K562 (cell line): ENCODE measurements around the gene RASSF10. TPM values are rescaled to one million over a fixed set of nuclear protein-coding genes. Genes with fewer than 3 reads are reported as not detected.
A peak's percentile ranks its signal among the peaks of the same experiment; 100 is the strongest.

ENCODE experiments used
- ATAC-seq: fragments of 200-7000 bp; cut with Tn5 transposase; 3 replicates; pipeline ENCODE4 v1.9.1; 2020; ENCODE audit warnings: moderate library complexity
- BruUV-seq: library from RNA; stranded (reverse); fragments of 400-500 nt; replicated peaks from 2 replicates; lab custom pipeline; 2021; lab: Mats Ljungman, UMichigan
- CTCF ChIA-PET: fragments of 300-600 bp; formaldehyde crosslinking; extraction: SDS; loops from one replicate; lab custom pipeline; 2021; ENCODE audit warnings: low intra/inter-chr PET ratio; lab: Yijun Ruan, JAX
- POLR2A ChIA-PET: fragments of 300-600, 350-650 bp; sonication (Branson Sonifier 250); formaldehyde crosslinking; extraction: SDS; loops from one replicate; lab custom pipeline; 2021; ENCODE audit warnings: antibody characterized with exemption, inconsistent platforms; lab: Yijun Ruan, JAX
- DNase-seq, 4 experiments: peaks; one replicate each; pipeline versions ENCODE4 v3.0.0 to v3.0.0-alpha.2; 2011 to 2018; ENCODE audit warnings: low spot score in 3 of 4, mixed read lengths in 3 of 4; ENCODE audit errors: extremely low read depth in 1 of 4
- FAIRE-seq: peaks from 2 replicates; lab custom pipeline; 2011; peaks lifted over from hg19 to GRCh38; lab: Jason Lieb, UNC
- H2AFZ ChIP-seq: 2 replicates; pipeline ENCODE4 v1.6.0; 2011; ENCODE audit warnings: low read depth, low read length, control low read depth, inconsistent platforms
- H3K27ac ChIP-seq: fragments of 200-600 bp; 3 replicates; pipeline ENCODE4 v1.8.0; 2011; ENCODE audit warnings: low read depth, mild to moderate bottlenecking, control low read depth, inconsistent platforms, low read length, moderate library complexity, mixed read lengths; ENCODE audit errors: extremely low read depth
- H3K27me3 ChIP-seq, 2 experiments: fragments of 300-600 bp in 1 of 2; 2 replicates in 1 of 2; 3 replicates in 1 of 2; pipeline versions ENCODE4 v1.6.0 to v1.8.0; 2011; ENCODE audit warnings: inconsistent platforms in 2 of 2, low read length in 2 of 2, mild to moderate bottlenecking in 1 of 2, mixed read lengths in 1 of 2, moderate library complexity in 1 of 2; ENCODE audit not compliant: control insufficient read depth in 2 of 2, insufficient read depth in 2 of 2
- H3K36me3 ChIP-seq: fragments of 300-600 bp; 3 replicates; pipeline ENCODE4 v1.8.0; 2011; ENCODE audit warnings: mild to moderate bottlenecking, low read length, inconsistent platforms; ENCODE audit not compliant: control insufficient read depth, insufficient read depth
- H3K4me1 ChIP-seq, 2 experiments: fragments of 200-600 bp in 1 of 2; replicated peaks in 1 of 2; 2 replicates in 1 of 2; 3 replicates in 1 of 2; pipeline versions ENCODE4 v1.5.1 to v1.8.0; 2011; ENCODE audit warnings: inconsistent platforms in 2 of 2, low read length in 2 of 2, mild to moderate bottlenecking in 1 of 2, mixed read lengths in 1 of 2, moderate library complexity in 1 of 2; ENCODE audit not compliant: control insufficient read depth in 2 of 2, insufficient read depth in 2 of 2
- H3K4me2 ChIP-seq: 2 replicates; pipeline ENCODE4 v1.6.1; 2011; ENCODE audit warnings: low read length, control low read depth, inconsistent platforms, mixed read lengths; ENCODE audit not compliant: insufficient read depth
- H3K4me3 ChIP-seq: fragments of 200-600 bp; sonication (generic), shearing (Covaris generic); 2 replicates; pipeline ENCODE4 v1.5.1; 2016; ENCODE audit warnings: control low read depth, inconsistent platforms
- H3K79me2 ChIP-seq: fragments of 200-600 bp; 3 replicates; pipeline ENCODE4 v1.8.0; 2011; ENCODE audit warnings: low read length, inconsistent platforms; ENCODE audit not compliant: control insufficient read depth, insufficient read depth
- H3K9ac ChIP-seq, 2 experiments: 2 replicates each; pipeline versions ENCODE4 v1.6.0 to v1.6.1; 2011; ENCODE audit warnings: low read depth in 2 of 2, low read length in 2 of 2, control low read depth in 1 of 2, inconsistent platforms in 1 of 2, mild to moderate bottlenecking in 1 of 2, mixed read lengths in 1 of 2; ENCODE audit not compliant: insufficient read depth in 1 of 2
- H3K9me1 ChIP-seq: one replicate; pipeline ENCODE4 v1.6.0; 2011; ENCODE audit warnings: inconsistent platforms, mild to moderate bottlenecking, low read length, moderate library complexity; ENCODE audit not compliant: control insufficient read depth, insufficient read depth
- H3K9me3 ChIP-seq: replicated peaks from 2 replicates; pipeline ENCODE4 v1.5.1; 2011; ENCODE audit warnings: low read depth, low read length, inconsistent platforms; ENCODE audit not compliant: control insufficient read depth, insufficient read depth
- H4K20me1 ChIP-seq: replicated peaks from 2 replicates; pipeline ENCODE4 v1.6.1; 2011; ENCODE audit warnings: low read length, inconsistent platforms, mixed read lengths; ENCODE audit not compliant: control insufficient read depth, insufficient read depth
- BDP1 ChIP-seq: IDR thresholded peaks from 3 replicates; pipeline ENCODE4 v1.6.1; 2011; ENCODE audit not compliant: insufficient read length, insufficient read depth
- BRD9 ChIP-seq: fragments of 450-650 bp; IDR thresholded peaks from 2 replicates; pipeline ENCODE4 v1.6.1; 2018; ENCODE audit warnings: low read depth; ENCODE audit not compliant: partially characterized antibody
- DPF2 ChIP-seq: fragments of 450-650 bp; IDR thresholded peaks from 2 replicates; pipeline ENCODE4 v1.6.1; 2016
- ETV5 ChIP-seq: sonication (generic); formaldehyde crosslinking; IDR thresholded peaks from 2 replicates; pipeline ENCODE4 v1.4.0; 2020; ENCODE audit warnings: low read depth, mild to moderate bottlenecking, missing genetic modification reagents
- MEF2D ChIP-seq: conservative IDR thresholded peaks from 2 replicates; pipeline ENCODE4 v1.6.1; 2016; ENCODE audit warnings: low read depth, missing genetic modification characterization, missing compliant biosample characterization
- PHB ChIP-seq: fragments of 250-450 bp; sonication (Bioruptor Pico); IDR thresholded peaks from 2 replicates; pipeline ENCODE4 v1.5.0; 2021
- POU5F1 ChIP-seq: fragments of 150-350 bp; IDR thresholded peaks from 2 replicates; pipeline ENCODE4 v1.6.1; 2014; ENCODE audit warnings: borderline replicate concordance, low read length, low read depth, mild to moderate bottlenecking; ENCODE audit not compliant: partially characterized antibody
- RFX1 ChIP-seq: fragments of 450-650 bp; IDR thresholded peaks from 2 replicates; pipeline ENCODE4 v1.6.1; 2016; ENCODE audit warnings: mild to moderate bottlenecking, moderate library complexity
- SMARCC2 ChIP-seq: fragments of 450-650 bp; IDR thresholded peaks from 2 replicates; pipeline ENCODE4 v1.6.1; 2017; ENCODE audit warnings: antibody characterized with exemption, moderate library complexity, mild to moderate bottlenecking, low read depth
- SOX6 ChIP-seq: fragments of 450-650 bp; IDR thresholded peaks from 2 replicates; pipeline ENCODE4 v1.6.1; 2014; ENCODE audit warnings: mild to moderate bottlenecking
- SRF ChIP-seq, 2 experiments: fragments of 250-450, 450-650 bp in 1 of 2; sonication (Bioruptor Pico) in 1 of 2; sonication (generic) in 1 of 2; formaldehyde crosslinking; IDR thresholded peaks; 2 replicates each; pipeline versions ENCODE4 v1.5.0 to v1.5.1; 2020 to 2022; ENCODE audit warnings: mild to moderate bottlenecking in 1 of 2, missing genetic modification reagents in 1 of 2
- TBP ChIP-seq: optimal IDR thresholded peaks from 2 replicates; pipeline ENCODE3; 2011; ENCODE audit warnings: low read depth, low read length, improper control_type of control experiment
- TGIF2 ChIP-seq: sonication (generic); formaldehyde crosslinking; IDR thresholded peaks from 2 replicates; pipeline ENCODE4 v1.8.1; 2022; ENCODE audit warnings: mild to moderate bottlenecking, missing genetic modification reagents, moderate library complexity
- ZKSCAN8 ChIP-seq: fragments of 200-800 bp; sonication (Bioruptor generic); IDR thresholded peaks from 2 replicates; pipeline ENCODE4 v1.6.1; 2016; ENCODE audit warnings: missing genetic modification characterization, missing compliant biosample characterization
- ZNF175 ChIP-seq: fragments of 200-800 bp; sonication (Bioruptor generic); IDR thresholded peaks from 2 replicates; pipeline ENCODE4 v1.6.1; 2016; ENCODE audit warnings: low read depth, mild to moderate bottlenecking, missing genetic modification characterization, missing compliant biosample characterization
- ZNF224 ChIP-seq: sonication (generic); formaldehyde crosslinking; IDR thresholded peaks from 2 replicates; pipeline ENCODE4 v1.8.0; 2022; ENCODE audit warnings: mild to moderate bottlenecking, missing genetic modification reagents
- ZNF830 ChIP-seq: fragments of 250-450 bp; sonication (Bioruptor Pico); IDR thresholded peaks from 2 replicates; pipeline ENCODE4 v1.5.0; 2021; ENCODE audit warnings: mild to moderate bottlenecking
- WGBS: fragments of 100-300 bp; shearing (Covaris generic); methylation state at CpG from one replicate; pipeline ENCODE4 v1.1.6; 2016; ENCODE audit warnings: low coverage, mixed read lengths; ENCODE audit not compliant: insufficient coverage; ENCODE audit errors: missing lambda C conversion rate; 5-methylcytosine and 5-hydroxymethylcytosine counted together
- in situ Hi-C: fragments of 300-500 bp; cut with MboI; formaldehyde crosslinking; loops from 4 replicates; pipeline ENCODE4 v1.15.0; 2018; ENCODE audit warnings: inconsistent platforms, mixed read lengths
- intact Hi-C: fragments of 100-400 bp; cut with micrococcal nuclease; formaldehyde crosslinking; loops from 2 replicates; pipeline ENCODE4 v1.14.2; 2022
- polyA plus RNA-seq, 8 experiments: library from polyadenylated mRNA; depleted of rRNA in 4 of 8; stranded (reverse) in 5 of 8; unstranded in 3 of 8; fragments of >200 nt; fragmentation: Nextera tagmentation in 2 of 8; fragmentation: Illumina TruSeq in 1 of 8; extraction: Ambion mirVana in 2 of 8; extraction: Trizol in 1 of 8; gene quantifications; 2 replicates each; pipeline versions ENCODE4 v1.2.1 to v1.2.3, GENCODE V29; 2011 to 2014; ENCODE audit warnings: inconsistent platforms in 1 of 8, missing spikeins in 1 of 8
- total RNA-seq, 7 experiments: library from RNA; depleted of rRNA in 6 of 7; stranded (reverse); fragments of >200 nt in 6 of 7; fragmentation: Illumina TruSeq in 2 of 7; extraction: Trizol in 2 of 7; gene quantifications; 2 replicates each; pipeline versions ENCODE4 v1.2.1 to v1.2.3, GENCODE V29; 2011 to 2021; ENCODE audit warnings: low replicate concordance in 1 of 7
- TF ChIP-seq, protein P1 (sequence below), 2 experiments: fragments of 150-350 bp in 1 of 2; IDR thresholded peaks; 2 replicates each; pipeline ENCODE4 v1.6.1; 2012 to 2016; ENCODE audit warnings: low read depth in 2 of 2, low read length in 2 of 2, mild to moderate bottlenecking in 1 of 2, moderate library complexity in 1 of 2
- TF ChIP-seq, protein P2 (sequence below): fragments of 250-450 bp; sonication (Bioruptor Pico); IDR thresholded peaks from 2 replicates; pipeline ENCODE4 v1.5.0; 2020; ENCODE audit warnings: mild to moderate bottlenecking

RASSF10 gene
- total and polyA plus RNA-seq, 9 of the 15 experiments (the other 6 are each of a cell fraction or from before 2014, with no cell fraction given), result not detected

DNA sequence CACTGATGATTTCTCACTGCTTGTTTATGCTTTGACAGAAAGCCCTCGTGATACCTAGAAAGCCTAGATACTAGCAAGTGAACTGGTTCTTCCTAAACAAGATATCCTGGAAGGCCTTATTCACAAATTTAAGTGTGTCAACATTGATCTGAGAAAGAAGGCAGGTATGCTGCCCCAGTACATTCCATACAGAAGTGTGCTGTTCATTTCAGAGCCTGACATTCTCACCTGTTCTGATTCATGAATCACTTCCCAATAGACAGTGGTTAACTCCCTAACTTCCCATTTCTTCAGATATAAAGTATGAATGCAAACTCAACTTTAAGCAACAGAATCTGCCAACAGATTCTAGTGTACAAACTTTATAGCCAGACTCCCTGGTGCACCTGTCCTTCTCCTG is 15.5 kb upstream of the RASSF10 start (continued):
- TF ChIP-seq, protein P1, sequence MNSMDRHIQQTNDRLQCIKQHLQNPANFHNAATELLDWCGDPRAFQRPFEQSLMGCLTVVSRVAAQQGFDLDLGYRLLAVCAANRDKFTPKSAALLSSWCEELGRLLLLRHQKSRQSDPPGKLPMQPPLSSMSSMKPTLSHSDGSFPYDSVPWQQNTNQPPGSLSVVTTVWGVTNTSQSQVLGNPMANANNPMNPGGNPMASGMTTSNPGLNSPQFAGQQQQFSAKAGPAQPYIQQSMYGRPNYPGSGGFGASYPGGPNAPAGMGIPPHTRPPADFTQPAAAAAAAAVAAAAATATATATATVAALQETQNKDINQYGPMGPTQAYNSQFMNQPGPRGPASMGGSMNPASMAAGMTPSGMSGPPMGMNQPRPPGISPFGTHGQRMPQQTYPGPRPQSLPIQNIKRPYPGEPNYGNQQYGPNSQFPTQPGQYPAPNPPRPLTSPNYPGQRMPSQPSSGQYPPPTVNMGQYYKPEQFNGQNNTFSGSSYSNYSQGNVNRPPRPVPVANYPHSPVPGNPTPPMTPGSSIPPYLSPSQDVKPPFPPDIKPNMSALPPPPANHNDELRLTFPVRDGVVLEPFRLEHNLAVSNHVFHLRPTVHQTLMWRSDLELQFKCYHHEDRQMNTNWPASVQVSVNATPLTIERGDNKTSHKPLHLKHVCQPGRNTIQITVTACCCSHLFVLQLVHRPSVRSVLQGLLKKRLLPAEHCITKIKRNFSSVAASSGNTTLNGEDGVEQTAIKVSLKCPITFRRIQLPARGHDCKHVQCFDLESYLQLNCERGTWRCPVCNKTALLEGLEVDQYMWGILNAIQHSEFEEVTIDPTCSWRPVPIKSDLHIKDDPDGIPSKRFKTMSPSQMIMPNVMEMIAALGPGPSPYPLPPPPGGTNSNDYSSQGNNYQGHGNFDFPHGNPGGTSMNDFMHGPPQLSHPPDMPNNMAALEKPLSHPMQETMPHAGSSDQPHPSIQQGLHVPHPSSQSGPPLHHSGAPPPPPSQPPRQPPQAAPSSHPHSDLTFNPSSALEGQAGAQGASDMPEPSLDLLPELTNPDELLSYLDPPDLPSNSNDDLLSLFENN (IDR thresholded peaks at IDR 0.05; ENCODE audit: low read depth in 2 of 2, low read length in 2 of 2), result no peak
- TF ChIP-seq ZNF175 (CRISPR knock-in tag), result no peak

DNA sequence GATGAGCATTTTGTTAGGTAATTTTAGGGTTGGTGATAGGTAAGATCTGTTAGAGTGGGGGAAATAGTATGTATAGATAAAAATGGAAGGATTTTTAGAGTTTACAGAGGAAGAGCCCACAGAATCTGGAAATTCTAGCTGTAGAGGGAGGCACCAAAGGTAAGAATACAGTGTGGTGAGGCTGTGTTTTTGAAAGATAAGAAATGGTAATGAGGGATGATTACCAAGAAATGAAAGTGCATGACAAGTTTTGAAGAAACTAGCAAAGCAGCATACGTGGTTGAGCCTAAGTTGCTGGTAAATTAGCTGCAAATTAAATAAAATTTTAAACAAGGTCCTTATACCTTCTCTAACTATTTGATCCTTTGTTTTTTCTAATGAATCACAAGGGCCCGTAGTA is 14.6 kb upstream of the RASSF10 start:
- in situ Hi-C loops (loop anchor here (10.0 kb wide), 1 partner anchor 120 kb away; no protein-coding TSS in a partner anchor), intact Hi-C loops (no loop called here)
- H3K27me3 ChIP-seq, result no peaks in the 10 kb centered on the region
- no peaks in the 10 kb centered on the region for H3K9me1 ChIP-seq
- peaks cover 4 to 43% of the 10 kb centered on the region in 2 experiments; a peak in 3 of 5 replicates for H3K4me1 ChIP-seq
- no TSS peak for BruUV-seq
- DNase-seq (peak; percentile 42 to 58 (median 50)), ATAC-seq (peak; percentile 54), FAIRE-seq (no peak)
- no peaks in the 10 kb centered on the region; the same call in 1 of the 2 replicates for H3K9me3 ChIP-seq
- H4K20me1 ChIP-seq, result no peaks in the 10 kb centered on the region
- H3K9ac ChIP-seq, result peak overlapping the region in 1 of 2 experiments; percentile 13; a peak in 1 of 4 replicates
- H3K36me3 ChIP-seq, result no peaks in the 10 kb centered on the region
- no peak overlapping the region for H3K4me3 ChIP-seq
- H2AFZ ChIP-seq, result peak overlapping the region; percentile 27
- no peak overlapping the region; the same call in 2 of the 3 replicates for H3K27ac ChIP-seq
- H3K79me2 ChIP-seq, result no peaks in the 10 kb centered on the region
- WGBS, result 8% methylated on average over 2 of the region's 2 CpGs
- peak overlapping the region; percentile 51 for H3K4me2 ChIP-seq
- CTCF ChIA-PET, result no interaction called here
- POLR2A ChIA-PET, result interaction anchor here (1.3 kb wide), 1 partner anchor 13 kb away, joined by 5 read pairs; no protein-coding TSS in a partner anchor
- TF ChIP-seq SRF (CRISPR knock-in tag; IDR thresholded peaks at IDR 0.05) (no peak), PHB (CRISPR knock-in tag) (no peak), MEF2D (tag) (no peak), ETV5 (CRISPR knock-in tag) (no peak), TGIF2 (CRISPR knock-in tag) (no peak), ZNF830 (CRISPR knock-in tag) (no peak), ZKSCAN8 (CRISPR knock-in tag) (no peak), BDP1 (no peak), BRD9 (no peak), POU5F1 (no peak), SMARCC2 (no peak), RFX1 (no peak), DPF2 (peak; percentile 68; the same call in 1 of the 2 replicates), TBP (no peak), ZNF224 (CRISPR knock-in tag) (no peak), SOX6 (peak; percentile 47; the same call in 1 of the 2 replicates)
- TF ChIP-seq, protein P2, sequence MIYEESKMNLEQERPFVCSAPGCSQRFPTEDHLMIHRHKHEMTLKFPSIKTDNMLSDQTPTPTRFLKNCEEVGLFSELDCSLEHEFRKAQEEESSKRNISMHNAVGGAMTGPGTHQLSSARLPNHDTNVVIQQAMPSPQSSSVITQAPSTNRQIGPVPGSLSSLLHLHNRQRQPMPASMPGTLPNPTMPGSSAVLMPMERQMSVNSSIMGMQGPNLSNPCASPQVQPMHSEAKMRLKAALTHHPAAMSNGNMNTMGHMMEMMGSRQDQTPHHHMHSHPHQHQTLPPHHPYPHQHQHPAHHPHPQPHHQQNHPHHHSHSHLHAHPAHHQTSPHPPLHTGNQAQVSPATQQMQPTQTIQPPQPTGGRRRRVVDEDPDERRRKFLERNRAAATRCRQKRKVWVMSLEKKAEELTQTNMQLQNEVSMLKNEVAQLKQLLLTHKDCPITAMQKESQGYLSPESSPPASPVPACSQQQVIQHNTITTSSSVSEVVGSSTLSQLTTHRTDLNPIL (CRISPR knock-in tag), result no peak
